Measurements from ENCODE around the gene DTX1.

Gene DTX1

DNA sequence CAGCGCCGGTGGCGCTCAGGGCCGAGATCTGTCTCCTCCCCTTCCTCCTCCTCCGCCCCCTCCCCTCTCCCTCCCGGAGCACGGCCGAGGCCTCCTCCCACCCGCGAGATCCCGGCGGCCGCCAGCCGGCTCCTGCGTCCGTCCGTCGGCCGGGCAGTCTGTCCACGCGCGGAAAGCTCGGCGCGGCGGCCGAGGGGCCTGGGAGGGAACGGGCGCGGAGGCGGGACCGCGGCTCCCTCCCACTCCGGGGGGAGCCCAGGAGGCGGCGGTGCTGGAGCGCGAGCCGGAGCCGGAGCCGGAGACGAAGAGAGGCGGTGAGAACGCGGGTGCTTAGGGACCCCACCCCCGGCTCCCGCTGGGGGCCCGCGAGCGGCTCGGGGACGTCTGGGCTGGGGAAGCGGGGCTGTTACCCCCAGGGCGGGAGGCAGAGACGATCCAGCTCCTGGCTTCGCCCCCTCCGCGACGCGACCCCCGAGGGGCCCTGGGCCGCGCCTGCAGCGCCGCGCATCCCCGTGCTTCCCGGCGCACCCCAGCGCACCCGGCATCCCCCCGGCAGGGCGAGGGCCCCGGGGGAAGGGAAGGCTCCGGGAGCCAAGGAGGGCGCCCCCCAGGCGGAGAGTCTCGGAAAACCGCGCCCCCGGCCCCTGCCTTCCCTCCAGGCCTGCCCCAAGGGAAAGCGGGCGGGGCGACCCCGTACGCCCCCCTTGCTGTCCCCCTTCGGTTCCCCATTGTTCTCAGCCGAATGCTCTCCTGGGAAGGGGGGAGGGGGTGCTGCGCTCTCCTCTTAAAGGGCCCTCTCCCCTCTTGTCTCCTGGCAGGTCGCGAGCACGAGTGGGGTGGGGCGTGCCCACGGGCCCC is at the start of gene DTX1:
DTX1 (plus strand) TSS at position 100 of the 858 bp plus-strand sequence. CDS start 1,463 bp downstream, outside the sequence.
- peak; percentile 44 for DNase-seq

DNA sequence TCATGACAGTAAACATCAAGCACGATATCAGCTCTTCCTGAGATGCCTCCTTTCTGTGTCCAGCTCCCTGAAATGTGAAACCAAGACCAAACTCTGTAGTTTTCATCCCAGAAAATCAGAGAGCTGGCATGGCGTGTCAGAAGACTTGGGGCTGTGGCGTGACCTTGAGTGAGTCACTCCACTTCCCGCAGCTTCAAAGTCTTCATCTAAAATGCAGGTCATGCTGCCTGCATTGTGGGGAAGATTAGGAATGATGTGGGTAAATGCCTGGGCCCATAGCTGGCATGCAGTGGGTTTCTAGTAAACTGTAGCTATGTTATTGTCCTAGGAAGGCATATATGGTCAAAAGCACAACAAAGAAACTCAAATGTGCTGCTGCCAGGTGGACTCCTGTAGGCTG is 49.4 kb upstream of the DTX1 start:
- no peak for DNase-seq

DNA sequence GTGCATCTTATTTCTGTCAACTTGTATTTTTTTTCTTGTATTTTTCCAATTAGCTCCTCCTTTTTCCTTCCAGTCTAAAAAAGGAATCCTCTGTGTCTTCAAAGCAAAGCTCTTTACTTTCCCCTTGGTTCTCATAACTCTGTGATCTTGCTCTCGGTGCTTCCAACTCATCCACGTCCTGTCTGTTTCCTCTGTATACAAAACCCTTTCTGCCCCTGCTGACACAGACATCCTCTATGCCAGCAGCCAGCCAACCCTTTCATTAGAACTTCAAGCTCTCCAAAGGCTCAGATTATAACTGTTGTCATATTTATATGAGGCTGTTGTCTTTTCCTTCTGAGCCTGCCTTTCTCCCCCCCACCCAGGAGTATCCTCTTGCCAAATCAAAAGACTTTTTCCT is 45.8 kb upstream of the DTX1 start:
- DNase-seq, result no peak

DNA sequence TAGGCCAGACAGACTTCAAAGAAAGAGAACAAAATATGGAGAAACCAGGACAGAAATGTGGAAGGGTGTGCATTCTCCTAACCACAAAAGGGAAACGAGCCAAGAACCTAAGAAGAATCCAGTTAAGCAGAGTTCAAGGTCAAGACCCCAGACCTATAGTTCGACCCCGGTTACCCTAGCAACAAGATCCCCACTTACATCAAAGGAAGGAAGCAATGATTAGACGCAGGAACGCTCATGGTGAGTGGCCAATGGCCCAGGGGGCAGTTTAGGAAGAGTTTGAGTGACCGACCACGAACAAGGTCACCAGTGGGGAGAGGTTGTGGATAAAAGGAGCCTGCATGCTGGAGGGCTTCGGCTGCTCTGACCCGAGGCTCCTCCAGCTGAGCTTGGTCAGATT is 42.0 kb upstream of the DTX1 start:
- no peak for DNase-seq

DNA sequence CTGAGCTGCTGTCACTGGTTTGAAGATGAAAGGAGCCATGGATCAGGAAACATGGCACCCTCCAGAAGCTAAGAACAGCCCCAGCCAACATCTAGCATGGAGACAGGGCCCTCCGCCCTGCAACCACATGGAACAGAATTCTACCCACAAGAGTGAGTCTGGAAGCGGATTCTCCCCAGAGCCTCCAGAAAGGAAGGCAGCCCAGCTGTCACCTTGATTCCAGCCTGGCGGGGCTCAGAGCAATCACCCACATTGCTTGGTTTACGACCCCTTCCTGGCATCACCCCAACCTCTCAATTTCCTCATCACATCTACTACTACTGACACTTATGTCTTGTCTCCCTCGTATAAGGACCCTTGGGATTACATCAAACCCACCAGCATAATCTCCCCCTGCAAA is 39.7 kb upstream of the DTX1 start:
- no peak for DNase-seq

DNA sequence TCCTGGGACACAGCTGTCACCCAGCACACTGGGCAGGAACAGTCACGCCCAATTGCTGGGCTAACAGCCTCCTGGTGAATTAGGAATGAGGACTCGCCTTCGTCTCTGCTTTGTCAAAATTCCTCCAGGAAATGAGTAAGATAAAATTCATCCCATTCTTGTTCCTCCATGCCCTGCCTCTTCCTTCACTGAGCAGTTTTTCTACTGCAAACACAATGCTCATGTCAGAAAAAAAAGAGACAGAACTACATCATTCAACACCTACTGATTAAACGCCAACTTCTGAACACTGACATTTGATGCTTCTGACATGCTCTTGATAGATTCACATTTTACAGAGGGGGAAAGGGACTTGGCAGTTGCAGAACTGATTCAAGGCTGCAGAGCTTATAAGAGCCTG is 37.5 kb upstream of the DTX1 start:
- no peak for DNase-seq

DNA sequence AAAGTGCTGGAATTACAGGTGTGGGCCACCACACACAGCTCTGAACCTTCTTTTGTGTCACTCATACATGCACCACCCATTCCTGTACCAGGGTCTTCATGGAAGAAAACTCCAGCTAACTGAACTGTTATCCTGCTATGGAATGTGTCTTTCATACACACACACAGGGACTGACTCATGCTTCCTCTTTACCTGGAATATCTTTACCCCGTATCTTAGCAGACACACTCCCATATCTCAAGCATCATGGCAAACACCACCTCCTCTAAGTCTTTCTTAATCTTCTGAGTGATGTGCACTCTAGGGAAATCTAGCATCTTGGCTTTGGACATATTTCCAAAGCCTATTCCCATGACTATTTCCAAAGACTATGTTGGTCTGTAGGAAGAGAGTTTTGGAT is 35.0 kb upstream of the DTX1 start:
- no peak for DNase-seq

DNA sequence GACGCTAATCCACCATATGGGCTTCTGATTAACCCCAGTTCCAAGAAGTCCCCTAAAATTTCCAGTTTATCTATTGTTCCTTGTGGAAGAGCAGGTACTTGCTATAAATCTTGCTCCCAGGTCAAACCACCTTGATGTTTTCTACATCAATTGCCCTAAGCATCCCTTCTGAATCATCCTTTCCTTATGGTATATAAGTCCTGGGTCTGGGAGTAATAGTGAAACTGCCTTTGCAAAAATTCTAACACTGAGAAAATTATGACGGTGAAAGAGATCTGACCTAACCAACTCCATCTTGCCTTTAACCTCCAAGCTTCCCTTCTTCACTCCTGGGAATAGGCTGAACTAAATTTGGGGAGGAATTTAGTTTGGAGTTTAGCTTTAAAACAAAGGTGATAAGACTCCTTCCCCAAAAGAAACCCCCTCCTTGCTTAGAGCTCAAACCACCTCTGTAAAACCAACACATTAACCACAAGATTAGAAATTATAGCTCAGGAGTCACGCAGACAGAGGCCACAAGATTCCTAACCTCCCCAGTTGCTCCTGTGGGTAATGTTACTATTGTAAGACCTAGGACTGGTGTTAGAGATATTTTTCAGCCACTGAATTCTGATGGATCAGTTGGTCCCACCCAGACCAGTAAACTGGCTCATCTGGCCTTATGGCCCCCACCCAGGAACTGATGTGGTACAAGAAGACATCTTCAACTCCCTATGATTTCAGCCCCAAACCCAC is 33.8 kb upstream of the DTX1 start:
- DNase-seq, result no peak

DNA sequence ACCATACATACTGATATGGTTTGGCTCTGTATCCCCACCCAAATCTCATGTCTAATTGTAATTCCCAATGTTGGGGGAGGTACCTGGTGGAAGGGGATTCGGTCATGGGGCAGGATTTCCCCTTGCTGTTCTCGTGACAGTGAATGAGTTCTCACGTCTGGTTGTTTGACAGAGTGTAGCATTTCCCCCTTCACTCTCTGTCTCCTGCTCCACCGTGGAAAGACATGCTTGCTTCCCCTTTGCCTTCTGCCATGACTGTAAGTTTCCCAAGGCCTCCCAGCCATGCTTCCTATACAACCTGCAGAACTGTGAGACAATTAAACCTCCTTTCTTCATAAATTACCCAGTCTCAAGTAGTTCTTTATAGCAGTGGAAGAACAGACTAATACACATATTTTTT is 28.8 kb upstream of the DTX1 start:
- no peak for DNase-seq

DNA sequence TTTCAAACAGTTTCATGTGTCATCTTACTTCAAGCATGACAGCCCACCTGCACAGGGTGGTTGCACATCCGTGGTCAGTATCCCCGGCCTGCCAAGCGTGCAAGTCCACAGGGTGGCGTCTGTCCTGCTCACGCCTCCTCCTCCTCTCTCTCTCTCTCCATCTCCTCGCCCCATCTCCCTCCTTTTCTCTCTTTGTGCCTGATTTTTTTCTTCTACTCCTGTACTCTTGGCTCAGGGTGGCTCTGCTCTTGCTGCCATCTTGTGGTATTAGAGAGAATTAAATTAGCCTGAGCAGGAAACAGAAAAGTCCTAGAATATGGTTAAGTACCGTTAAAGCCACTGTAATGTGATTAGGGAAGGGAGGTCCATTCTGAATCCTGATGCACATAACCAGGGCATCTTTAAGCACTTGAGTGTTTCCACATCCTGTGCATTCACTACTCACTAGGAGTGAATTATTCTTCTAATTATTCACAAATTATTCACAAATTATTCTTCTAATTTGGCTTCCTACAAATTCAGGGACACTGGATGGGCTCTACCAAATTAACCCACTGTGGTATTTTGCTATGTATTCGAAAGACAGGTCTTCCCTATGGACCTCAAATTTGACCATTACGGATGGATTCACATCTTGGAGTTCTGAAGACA is 25.5 kb upstream of the DTX1 start:
- no peak for DNase-seq

DNA sequence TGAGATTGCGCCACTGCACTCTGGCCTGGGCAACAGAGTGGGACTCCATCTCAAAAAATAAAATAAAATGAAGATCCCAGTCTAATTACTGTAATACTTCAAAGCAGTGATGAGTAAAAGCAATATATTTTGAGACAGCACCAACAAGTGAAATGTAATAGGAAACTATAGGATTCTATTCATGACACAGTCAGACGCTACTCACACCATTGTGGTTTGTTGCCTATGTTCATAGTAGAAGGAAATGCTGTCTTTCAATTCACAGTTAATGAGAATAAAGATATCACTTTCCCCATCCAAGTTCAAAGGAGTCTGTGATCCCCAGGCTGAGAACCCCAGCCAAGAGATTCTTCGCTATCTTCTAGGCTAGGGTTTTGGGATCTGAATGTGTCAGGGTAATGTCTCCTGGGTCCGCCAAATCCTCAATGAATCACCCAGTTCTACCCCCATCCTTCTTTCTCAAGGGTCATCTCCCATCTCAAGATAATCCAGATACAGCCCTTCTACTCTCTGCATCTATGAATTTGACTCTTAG is 16.6 kb upstream of the DTX1 start:
- no peak for DNase-seq

DNA sequence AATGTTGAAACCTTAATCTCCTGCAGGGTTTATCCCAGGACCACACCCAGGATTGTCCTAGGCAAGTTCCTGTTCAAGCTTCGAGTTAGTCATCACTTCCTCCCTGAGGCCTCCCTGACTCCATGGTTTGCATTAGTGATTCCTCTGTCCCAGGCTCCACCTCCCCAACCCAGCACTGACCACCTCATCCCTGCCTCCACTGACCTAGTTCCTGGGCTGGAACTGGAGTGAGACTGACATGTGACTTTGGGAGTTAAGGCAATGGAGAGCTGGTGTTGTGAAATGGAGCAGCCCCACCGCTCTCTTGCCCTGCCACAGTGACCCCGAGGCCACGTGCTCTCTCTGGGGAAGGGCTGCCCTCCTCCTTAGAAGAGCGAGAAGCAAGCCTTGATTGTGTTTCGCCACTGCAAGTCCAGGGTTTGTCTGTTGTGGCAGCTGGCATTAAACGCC is 15.8 kb upstream of the DTX1 start:
- no peak for DNase-seq

DNA sequence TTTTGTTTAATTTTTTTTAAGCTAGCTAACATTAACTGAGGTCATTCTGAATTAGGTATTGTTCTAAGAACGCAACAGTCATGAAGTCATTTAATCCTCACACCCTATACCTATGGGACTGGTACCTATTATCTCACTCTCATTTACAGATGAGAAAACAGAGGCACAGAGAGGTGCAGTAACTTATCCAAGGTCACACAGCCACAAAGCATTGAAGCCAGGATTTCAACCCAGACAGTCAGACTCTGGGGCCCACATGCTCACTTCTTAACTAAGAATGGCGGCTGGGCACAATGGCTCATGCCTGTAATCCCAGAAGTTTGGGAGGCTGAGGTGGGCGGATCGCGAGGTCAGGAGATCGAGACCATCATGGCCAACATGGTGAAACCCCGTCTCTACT is 15.0 kb upstream of the DTX1 start:
- no peak for DNase-seq

DNA sequence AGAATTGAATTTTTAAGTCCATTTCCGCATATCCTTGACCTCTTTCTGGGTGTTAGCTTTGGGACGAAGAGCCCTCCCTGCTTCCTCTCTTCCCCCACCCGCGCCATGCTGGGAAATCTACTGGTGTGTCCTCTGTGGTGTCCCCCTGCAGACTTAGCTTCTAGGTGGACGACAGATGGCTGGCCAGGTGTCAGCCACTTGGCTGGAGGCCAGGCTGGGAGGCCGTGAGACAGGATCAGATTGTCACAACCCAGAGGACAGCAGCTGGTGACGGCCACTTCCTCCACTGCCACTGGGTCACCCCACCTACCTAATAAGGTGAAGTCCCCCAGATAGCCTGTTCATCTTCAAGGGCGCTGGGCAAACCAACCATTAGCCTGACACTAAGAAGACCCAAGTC is 13.3 kb upstream of the DTX1 start:
- DNase-seq, result no peak

DNA sequence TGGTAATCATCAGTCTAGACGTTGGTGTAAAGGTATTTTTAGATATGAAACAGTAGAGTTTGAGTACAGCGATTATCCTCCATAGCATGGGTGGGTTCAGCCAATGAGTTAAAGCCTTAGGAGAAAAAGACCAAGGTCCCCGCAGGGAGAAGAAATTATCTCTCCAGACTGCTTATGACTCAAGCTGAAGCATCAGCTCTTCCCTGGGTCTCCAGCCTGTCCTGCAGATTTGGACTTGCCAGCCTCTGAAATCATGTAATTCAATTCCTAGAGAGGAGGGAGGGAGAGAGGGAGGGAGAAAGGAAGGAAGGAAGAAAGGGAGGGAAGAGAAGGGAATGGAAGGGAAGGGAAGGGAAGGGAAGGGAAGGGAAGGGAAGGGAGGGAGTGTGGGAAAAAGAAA is 12.0 kb upstream of the DTX1 start:
- DNase-seq, result no peak

DNA sequence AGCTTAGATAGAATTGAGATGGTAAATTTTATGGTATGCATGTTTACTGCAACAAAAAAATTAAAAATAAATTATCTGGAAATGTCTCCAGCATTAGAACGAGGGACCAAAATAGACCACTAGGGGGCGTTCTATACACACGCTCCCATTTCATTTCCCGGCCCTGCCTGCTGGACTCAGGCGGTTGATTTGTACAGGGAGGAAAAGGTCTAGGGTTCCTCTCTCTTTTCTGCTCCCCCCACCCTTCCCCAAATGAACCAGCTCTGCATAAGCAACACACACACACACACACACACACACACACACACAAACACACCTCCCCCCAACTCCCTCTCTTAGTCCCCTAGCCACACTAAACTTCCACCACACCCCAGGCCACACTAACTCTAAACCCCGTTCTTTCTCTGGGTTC is 7.8 kb upstream of the DTX1 start:
- DNase-seq, result peak; percentile 64

DNA sequence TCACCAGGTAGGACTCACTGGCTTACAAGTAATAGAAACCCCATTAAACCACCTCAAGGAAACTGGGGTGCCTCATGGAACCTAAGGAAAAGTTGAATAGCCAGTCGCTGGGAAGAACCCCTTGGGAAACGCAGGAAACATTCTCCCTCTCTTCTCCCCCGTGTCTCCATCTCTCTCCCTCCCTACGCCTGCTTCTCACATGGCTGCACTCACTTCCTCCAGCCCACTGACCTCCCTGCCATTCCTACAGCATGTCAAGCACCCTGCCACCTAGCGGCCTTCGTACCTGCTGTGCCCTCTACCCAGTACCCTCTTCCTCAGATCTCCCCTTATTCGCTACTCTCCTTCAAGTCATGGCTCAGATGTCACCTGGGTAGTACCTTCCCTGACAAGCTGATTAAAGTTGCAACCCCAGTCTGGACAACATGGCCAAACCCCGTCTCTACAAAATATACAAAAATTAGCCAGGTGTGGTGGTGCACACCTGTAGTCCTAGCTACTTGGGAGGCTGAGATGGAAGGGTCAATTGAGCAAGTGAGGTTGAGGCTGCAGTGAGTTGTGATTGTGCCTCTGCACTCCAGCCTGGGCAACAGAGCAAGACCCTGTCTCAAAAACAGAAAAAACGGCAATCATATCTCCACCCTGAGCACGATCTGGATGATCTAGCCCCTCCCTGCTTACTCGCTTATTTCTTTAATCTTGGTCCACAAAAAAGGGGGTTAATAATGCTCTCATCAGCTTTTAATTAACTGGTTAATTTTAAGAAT is 6.4 kb upstream of the DTX1 start:
- no peak for DNase-seq

DNA sequence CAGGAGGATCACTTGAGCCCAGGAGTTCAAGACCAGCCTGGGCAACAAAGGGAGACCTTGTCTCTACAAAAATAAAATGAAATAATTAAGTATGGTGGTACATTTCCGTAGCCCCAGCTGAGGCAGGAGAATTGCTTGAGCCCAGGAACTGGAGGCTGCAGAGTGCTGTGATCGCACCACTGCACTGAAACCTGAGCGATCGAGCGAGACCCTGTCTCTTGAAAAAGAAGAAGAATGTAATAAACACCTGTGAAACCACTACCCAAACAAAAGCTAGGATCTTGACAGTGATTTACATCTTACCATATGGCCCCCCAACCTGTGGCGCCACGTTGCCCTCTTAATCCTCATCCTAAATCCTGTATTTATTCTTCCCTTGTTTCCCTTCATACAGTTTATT is 5.7 kb upstream of the DTX1 start:
- no peak for DNase-seq

DNA sequence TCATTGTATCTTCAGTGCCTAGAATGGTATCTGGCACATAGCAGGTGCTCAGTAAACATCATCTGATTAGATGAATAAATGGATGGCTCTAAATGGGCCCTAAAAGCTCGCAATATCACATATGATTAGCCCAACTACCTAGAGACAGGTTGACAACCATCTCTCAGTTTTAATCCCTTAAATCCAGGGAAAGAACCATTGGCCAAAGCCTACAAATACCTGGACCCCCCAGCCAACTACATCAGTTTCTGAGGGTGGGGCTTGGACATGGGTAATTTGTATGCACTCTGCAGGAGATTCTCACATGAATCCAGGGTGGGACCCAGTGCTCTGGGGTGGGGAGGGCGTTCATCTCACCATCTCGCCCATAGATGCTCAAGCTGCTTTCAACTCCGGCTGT is 4.8 kb upstream of the DTX1 start:
- no peak for DNase-seq

DNA sequence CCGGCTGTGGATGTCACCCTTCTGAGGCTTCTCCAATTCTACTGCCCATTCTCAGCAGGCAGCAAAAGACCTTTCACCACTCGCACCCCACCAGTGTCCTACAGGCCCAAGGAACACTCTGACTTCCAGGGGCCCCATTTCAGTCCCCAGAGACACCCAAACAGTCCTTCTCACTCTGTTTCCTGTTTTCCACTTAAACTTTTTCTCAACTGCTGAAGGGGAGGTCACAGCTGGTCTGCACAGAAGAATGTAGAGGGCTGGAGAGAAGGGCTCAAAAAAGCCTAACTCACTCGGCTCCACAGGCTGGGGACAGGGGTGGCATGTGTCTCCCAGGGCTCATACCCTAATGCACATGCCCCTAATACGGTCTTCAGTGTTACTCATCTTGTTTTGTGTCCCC is 4.2 kb upstream of the DTX1 start:
- DNase-seq, result no peak

DNA sequence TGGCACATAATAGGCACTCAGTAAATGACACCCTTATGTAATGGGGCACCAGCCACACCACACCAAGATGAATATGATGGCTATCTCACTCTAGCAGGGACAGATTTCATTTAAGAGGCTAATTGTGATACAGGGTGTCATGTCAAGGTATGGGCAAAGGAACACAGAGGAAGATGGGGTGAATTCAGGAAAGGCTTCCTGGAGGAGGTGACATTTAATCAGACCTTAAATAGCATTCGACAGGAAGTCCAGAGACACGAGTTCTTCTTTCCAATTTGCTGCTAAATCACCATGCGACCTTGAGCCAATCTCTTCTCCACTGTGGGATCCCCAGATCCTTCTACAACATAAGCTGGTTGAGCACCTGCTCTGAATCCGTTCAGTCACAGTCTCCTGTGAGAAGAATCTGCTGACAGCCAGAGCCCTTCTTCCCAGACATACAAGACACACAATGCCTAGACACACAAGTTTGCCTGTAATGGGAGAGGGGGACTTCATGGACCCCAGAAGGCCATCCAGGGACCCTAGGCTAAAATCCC is 1.5 kb upstream of the DTX1 start:
- no peak for DNase-seq

DNA sequence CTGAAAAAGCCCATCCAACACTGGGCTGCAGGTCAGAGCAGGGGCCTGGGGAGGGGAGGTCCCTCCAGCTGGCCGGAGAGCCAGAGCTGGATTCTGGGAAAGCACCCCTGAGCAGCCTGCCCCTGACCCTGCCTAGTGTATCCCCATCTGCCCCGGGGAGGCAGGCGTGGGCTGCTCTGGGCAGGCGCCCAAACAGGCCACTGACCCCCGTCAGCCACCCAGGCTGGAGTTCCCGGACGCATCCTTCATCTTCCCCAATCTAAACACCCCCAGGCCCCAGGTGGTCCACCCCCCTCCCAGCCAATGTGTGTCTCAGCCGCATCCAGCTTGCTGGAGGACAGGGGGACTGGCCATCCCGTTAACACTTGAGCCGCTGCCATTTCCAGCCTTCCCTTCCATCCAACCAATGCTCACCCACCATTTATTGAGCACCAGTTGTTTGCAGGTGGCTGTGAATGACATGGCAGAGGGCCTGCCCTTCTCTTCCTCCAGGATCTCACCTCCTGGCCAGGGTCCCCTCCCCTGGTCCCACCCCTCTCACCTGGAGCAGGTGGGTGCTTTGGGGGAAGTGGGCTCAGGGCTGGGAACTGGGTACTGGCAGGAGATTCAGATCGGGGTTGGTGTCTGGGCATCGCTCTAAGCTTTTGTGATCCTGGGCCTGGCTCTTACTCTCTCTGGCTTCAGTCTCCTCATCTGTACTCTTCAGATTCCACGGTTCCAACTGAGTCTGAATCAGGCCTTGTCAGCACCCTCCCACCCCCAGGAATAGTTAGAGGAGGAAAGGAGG is 743 bp upstream of the DTX1 start:
- DNase-seq, result peak; percentile 44
